Right lobe of liver (tissue), 4 donors: ENCODE measurements around the gene TMEM266.

Experiments
- CTCF ChIP-seq, 4 donors: fragments of 200-600 bp in 3 of 4; fragments of 450-650 bp in 1 of 4; IDR thresholded peaks; one replicate each; pipeline versions ENCODE4 v1.5.1 to v1.8.0; 2016 to 2022; ENCODE audit warnings: antibody characterized with exemption in 4 of 4, mild to moderate bottlenecking in 2 of 4
- POLR2A ChIP-seq: fragments of 450-650 bp; IDR thresholded peaks from one replicate; pipeline ENCODE4 v1.6.1; 2017; ENCODE audit warnings: antibody characterized with exemption, mild to moderate bottlenecking
- donor health status: DM: no; HTN: no; CAD: no.
- donor health status: DM: no; HTN: no; CAD: no.
- donor health status: DM: no; HTN: yes; CAD: no.

- TF ChIP-seq CTCF (IDR thresholded peaks at IDR 0.05): no peak
- no peak for TF ChIP-seq POLR2A
Observed at GRCh38 chr15:76206325-76206976, 146.7 kb downstream of the TMEM266 start.
